HepG2 (cell line): ENCODE measurements around the gene SKP2. TPM values are rescaled to one million over a fixed set of nuclear protein-coding genes. Genes with fewer than 3 reads are reported as not detected.
A peak's percentile ranks its signal among the peaks of the same experiment; 100 is the strongest.

Source experiments
- AHR ChIP-seq: IDR thresholded peaks from 2 replicates; pipeline ENCODE4 v1.6.1; 2018; ENCODE audit warnings: missing genetic modification reagents, missing compliant biosample characterization
- ARNT ChIP-seq: fragments of 450-650 bp; IDR thresholded peaks from 2 replicates; pipeline ENCODE4 v1.6.1; 2017
- CCDC6 ChIP-seq: sonication (generic); formaldehyde crosslinking; IDR thresholded peaks from 2 replicates; pipeline ENCODE4 v1.8.1; 2022; ENCODE audit warnings: mild to moderate bottlenecking, missing genetic modification reagents, moderate library complexity
- FOXA1 ChIP-seq, 2 experiments: fragments of 450-650 bp in 1 of 2; sonication (generic) in 1 of 2; formaldehyde crosslinking in 1 of 2; IDR thresholded peaks; 2 replicates each; pipeline versions ENCODE4 v1.4.0 to v1.6.1; 2016 to 2020; ENCODE audit warnings: missing genetic modification reagents in 1 of 2
- GATA4 ChIP-seq: sonication (generic); IDR thresholded peaks from 2 replicates; pipeline ENCODE4 v1.6.1; 2016; ENCODE audit warnings: antibody characterized with exemption, low read depth, borderline replicate concordance
- HCFC1 ChIP-seq: fragments of 150-350 bp; IDR thresholded peaks from 2 replicates; pipeline ENCODE4 v1.6.1; 2014; ENCODE audit warnings: low read depth, low read length
- KDM1A ChIP-seq: IDR thresholded peaks from 2 replicates; pipeline ENCODE4 v1.6.1; 2016; ENCODE audit warnings: missing compliant biosample characterization
- LRRFIP1 ChIP-seq: sonication (generic); formaldehyde crosslinking; conservative IDR thresholded peaks from 2 replicates; pipeline ENCODE4 v1.4.0; 2020; ENCODE audit warnings: missing genetic modification reagents
- MYPOP ChIP-seq: sonication (generic); formaldehyde crosslinking; IDR thresholded peaks from 2 replicates; pipeline ENCODE4 v1.8.1; 2023; ENCODE audit warnings: mild to moderate bottlenecking, moderate library complexity, missing genetic modification reagents
- MZF1 ChIP-seq: sonication (generic); formaldehyde crosslinking; IDR thresholded peaks from 2 replicates; pipeline ENCODE4 v1.8.1; 2023; ENCODE audit warnings: mild to moderate bottlenecking, missing genetic modification reagents, borderline replicate concordance
- NR0B2 ChIP-seq: sonication (generic); formaldehyde crosslinking; IDR thresholded peaks from 2 replicates; pipeline ENCODE4 v1.4.0; 2020; ENCODE audit warnings: mild to moderate bottlenecking, missing genetic modification reagents
- POLR2G ChIP-seq: fragments of 200-400 bp; formaldehyde crosslinking; IDR thresholded peaks from 2 replicates; pipeline ENCODE4 v1.6.1; 2018; ENCODE audit warnings: mild to moderate bottlenecking, low read depth, low read length, moderate library complexity
- RARA ChIP-seq: IDR thresholded peaks from 2 replicates; pipeline ENCODE4 v1.6.1; 2016; ENCODE audit warnings: missing genetic modification reagents, missing compliant biosample characterization
- THAP11 ChIP-seq: IDR thresholded peaks from 2 replicates; pipeline ENCODE4 v1.6.1; 2016; ENCODE audit warnings: missing biosample characterization, missing genetic modification reagents
- TMF1 ChIP-seq: sonication (generic); formaldehyde crosslinking; IDR thresholded peaks from 2 replicates; pipeline ENCODE4 v1.8.1; 2022; ENCODE audit warnings: low read depth, missing genetic modification reagents
- WIZ ChIP-seq: sonication (generic); formaldehyde crosslinking; IDR thresholded peaks from 2 replicates; pipeline ENCODE4 v1.5.1; 2020; ENCODE audit warnings: mild to moderate bottlenecking, missing genetic modification reagents
- XRCC5 ChIP-seq: fragments of 200-400 bp; formaldehyde crosslinking; optimal IDR thresholded peaks from 2 replicates; pipeline ENCODE3; 2017; ENCODE audit warnings: mild to moderate bottlenecking, low read length
- ZBTB7B ChIP-seq: sonication (generic); formaldehyde crosslinking; IDR thresholded peaks from 2 replicates; pipeline ENCODE4 v1.4.0; 2020; ENCODE audit warnings: missing genetic modification reagents
- ZFP37 ChIP-seq: sonication (generic); formaldehyde crosslinking; IDR thresholded peaks from 2 replicates; pipeline ENCODE4 v1.4.0; 2020; ENCODE audit warnings: missing genetic modification reagents, borderline replicate concordance
- ZIK1 ChIP-seq: sonication (generic); formaldehyde crosslinking; IDR thresholded peaks from 2 replicates; pipeline ENCODE4 v1.5.0; 2020; ENCODE audit warnings: mild to moderate bottlenecking, low read depth, missing genetic modification reagents, borderline replicate concordance
- ZNF256 ChIP-seq: sonication (generic); formaldehyde crosslinking; conservative IDR thresholded peaks from 2 replicates; pipeline ENCODE4 v1.4.0; 2020; ENCODE audit warnings: missing genetic modification reagents
- ZNF335 ChIP-seq: sonication (generic); formaldehyde crosslinking; IDR thresholded peaks from 2 replicates; pipeline ENCODE4 v1.4.0; 2020; ENCODE audit warnings: missing genetic modification reagents
- ZNF362 ChIP-seq: sonication (generic); formaldehyde crosslinking; IDR thresholded peaks from 2 replicates; pipeline ENCODE4 v1.4.0; 2020; ENCODE audit warnings: missing genetic modification reagents, mild to moderate bottlenecking, borderline replicate concordance
- ZNF564 ChIP-seq: sonication (generic); formaldehyde crosslinking; IDR thresholded peaks from 2 replicates; pipeline ENCODE4 v1.8.1; 2023; ENCODE audit warnings: mild to moderate bottlenecking, missing genetic modification reagents
- ZNF816 ChIP-seq: sonication (generic); formaldehyde crosslinking; IDR thresholded peaks from 2 replicates; pipeline ENCODE4 v1.8.0; 2022; ENCODE audit warnings: missing genetic modification reagents, mild to moderate bottlenecking, borderline replicate concordance
- polyA plus RNA-seq, 8 experiments: library from polyadenylated mRNA; depleted of rRNA in 3 of 8; stranded (reverse) in 7 of 8; unstranded in 1 of 8; fragments of >200 nt; fragmentation: Illumina TruSeq in 4 of 8; extraction: Trizol in 4 of 8; gene quantifications; 2 replicates each; pipeline versions ENCODE4 v1.2.1 to v1.2.3, GENCODE V29; 2011 to 2016; ENCODE audit warnings: low read depth in 4 of 8, missing spikeins in 1 of 8, mixed read lengths in 1 of 8; ENCODE audit not compliant: insufficient read depth in 1 of 8
- total RNA-seq, 5 experiments: library from RNA; depleted of rRNA; stranded (reverse); fragments of >200 nt; fragmentation: Illumina TruSeq; extraction: Trizol; gene quantifications; 2 replicates each; pipeline ENCODE4 v1.2.3, GENCODE V29; 2016; ENCODE audit warnings: low read depth in 1 of 5

SKP2 gene
- total and polyA plus RNA-seq, 2 of the 13 experiments (the other 11 are each of a cell fraction or from before 2014, with no cell fraction given) = 29.6 to 84.1 TPM

- TF ChIP-seq ZNF564 (peak; percentile 84; the same call in 1 of the 2 replicates), MYPOP (peak; percentile 73; the same call in 1 of the 2 replicates), THAP11 (CRISPR knock-in tag) (peak; percentile 99), ZNF335 (CRISPR knock-in tag) (0 out of 2 replicates have a peak, but pooled peaks have one; percentile 79), XRCC5 (peak; percentile 95), ZNF256 (CRISPR knock-in tag) (no peak), KDM1A (0 out of 2 replicates have a peak, but pooled peaks have one; percentile 10), ZFP37 (CRISPR knock-in tag) (peak; percentile 53; the same call in 1 of the 2 replicates), AHR (0 out of 2 replicates have a peak, but pooled peaks have one; percentile 54), ZBTB7B (CRISPR knock-in tag) (peak; percentile 43; the same call in 1 of the 2 replicates), CCDC6 (no peak), POLR2G (peak; percentile 82), FOXA1 (IDR thresholded peaks at IDR 0.05) (no peak), FOXA1 (CRISPR knock-in tag; IDR thresholded peaks at IDR 0.05) (no peak), NR0B2 (CRISPR knock-in tag) (peak; percentile 22; the same call in 1 of the 2 replicates), HCFC1 (peak; percentile 94), ZNF816 (CRISPR knock-in tag) (peak; percentile 6; the same call in 1 of the 2 replicates), RARA (CRISPR knock-in tag) (peak; percentile 28), WIZ (CRISPR knock-in tag) (0 out of 2 replicates have a peak, but pooled peaks have one; percentile 56), LRRFIP1 (CRISPR knock-in tag) (no peak), ZIK1 (CRISPR knock-in tag) (0 out of 2 replicates have a peak, but pooled peaks have one; percentile 40), ARNT (no peak), TMF1 (CRISPR knock-in tag) (0 out of 2 replicates have a peak, but pooled peaks have one; percentile 37), MZF1 (CRISPR knock-in tag) (no peak), GATA4 (0 out of 2 replicates have a peak, but pooled peaks have one; percentile 40), ZNF362 (CRISPR knock-in tag) (no peak)
Observed at GRCh38 chr5:36151434-36152323, at the start of gene SKP2, which contains the start of gene LMBRD2 (continued).
